NT2/D1 (cell line): ENCODE measurements around the gene IL3.

ENCODE experiments used
- SUZ12 ChIP-seq: IDR thresholded peaks from 2 replicates; pipeline ENCODE4 v1.6.1; 2011; ENCODE audit not compliant: insufficient read length, insufficient read depth; ENCODE audit errors: extremely low read depth
- ZNF274 ChIP-seq: IDR thresholded peaks from 2 replicates; pipeline ENCODE4 v1.6.1; 2011; ENCODE audit warnings: mild to moderate bottlenecking, low read depth, low read length

DNA sequence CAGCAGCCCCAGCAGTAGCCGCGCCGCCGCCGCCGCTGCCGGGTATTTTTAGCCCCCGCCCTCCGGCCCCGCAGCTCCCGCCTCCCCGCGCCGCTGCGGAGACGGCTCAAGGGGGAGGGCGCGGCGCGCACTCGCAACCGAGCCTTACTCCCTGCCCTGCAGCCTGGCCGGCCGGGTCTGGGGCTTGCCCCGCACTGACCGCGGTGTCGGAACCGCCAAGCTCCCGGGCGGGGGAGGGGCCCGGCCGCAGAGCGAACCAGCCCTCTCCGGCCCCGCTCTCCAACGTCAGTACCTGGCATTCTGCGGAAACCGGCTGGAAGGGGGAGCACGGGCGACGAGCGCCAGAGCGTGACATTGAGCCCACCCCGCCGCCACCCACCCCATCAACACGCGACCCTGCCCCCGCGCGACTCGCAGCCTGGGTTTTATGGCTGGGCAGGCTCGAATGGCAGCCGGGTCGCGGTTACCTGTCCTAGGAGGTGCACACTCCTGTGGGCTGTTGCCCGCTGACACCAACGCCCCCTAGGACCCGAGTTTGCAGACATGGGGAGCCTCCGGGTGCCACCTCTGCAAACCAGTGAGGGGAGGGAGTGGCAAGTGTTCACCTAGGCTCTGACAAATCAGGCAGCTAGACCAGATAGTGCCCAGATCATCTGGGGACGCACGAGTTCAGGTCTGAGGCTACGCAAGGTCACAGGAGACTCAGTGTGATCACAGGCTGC, 48.7 kb upstream of the IL3 start, which contains the start of gene ACSL6:
- TF ChIP-seq SUZ12 = no peak
- TF ChIP-seq ZNF274 = no peak
